Smooth muscle cell (in vitro differentiated cells): Measurements from ENCODE around the gene SFMBT1. TPM values are rescaled to one million over a fixed set of nuclear protein-coding genes. Genes with fewer than 3 reads are reported as not detected.

ENCODE experiments used
- DNase-seq: peaks from one replicate; lab custom pipeline; 2025; ENCODE audit not compliant: unreplicated experiment; lab: John Stamatoyannopoulos, UW
- H2AFZ ChIP-seq: fragments of 200-600 bp; sonication (generic); 2 replicates; pipeline ENCODE4 v1.6.0; 2016; ENCODE audit warnings: antibody characterized with exemption, low read depth, mild to moderate bottlenecking
- H3F3A ChIP-seq: fragments of 200-600 bp; sonication (generic); 2 replicates; pipeline ENCODE4 v1.6.0; 2017; ENCODE audit warnings: antibody characterized with exemption, low read depth
- H3K27ac ChIP-seq: fragments of 200-600 bp; sonication (generic); 2 replicates; pipeline ENCODE4 v1.5.1; 2016; ENCODE audit warnings: low read depth, mild to moderate bottlenecking
- H3K27me3 ChIP-seq: fragments of 200-600 bp; sonication (generic); 2 replicates; pipeline ENCODE4 v1.6.1; 2016; ENCODE audit warnings: low read depth, mild to moderate bottlenecking
- H3K36me3 ChIP-seq: fragments of 200-600 bp; sonication (generic); 2 replicates; pipeline ENCODE4 v1.5.1; 2016; ENCODE audit warnings: low read depth
- H3K4me1 ChIP-seq: fragments of 200-600 bp; sonication (generic); 2 replicates; pipeline ENCODE4 v1.5.1; 2016; ENCODE audit warnings: low read depth
- H3K4me2 ChIP-seq: fragments of 200-600 bp; sonication (generic); 2 replicates; pipeline ENCODE4 v1.6.0; 2016; ENCODE audit warnings: mild to moderate bottlenecking
- H3K4me3 ChIP-seq: fragments of 200-600 bp; sonication (generic); 2 replicates; pipeline ENCODE4 v1.5.1; 2016; ENCODE audit warnings: mild to moderate bottlenecking
- H3K79me2 ChIP-seq: fragments of 200-600 bp; sonication (generic); 2 replicates; pipeline ENCODE4 v1.6.0; 2016; ENCODE audit warnings: low read depth, mild to moderate bottlenecking
- H3K9ac ChIP-seq: fragments of 200-600 bp; sonication (generic); 2 replicates; pipeline ENCODE4 v1.6.0; 2016; ENCODE audit warnings: low read depth
- H3K9me3 ChIP-seq: fragments of 200-600 bp; sonication (generic); replicated peaks from 2 replicates; pipeline ENCODE4 v1.5.1; 2016; ENCODE audit warnings: low read depth
- H4K20me1 ChIP-seq: fragments of 200-600 bp; sonication (generic); 2 replicates; pipeline ENCODE4 v1.6.0; 2016; ENCODE audit warnings: low read depth
- CTCF ChIP-seq: fragments of 200-600 bp; sonication (generic); IDR thresholded peaks from 2 replicates; pipeline ENCODE4 v1.5.1; 2017; ENCODE audit warnings: borderline replicate concordance, mild to moderate bottlenecking, antibody characterized with exemption; ENCODE audit not compliant: insufficient read depth, poor library complexity, severe bottlenecking
- WGBS: methylation state at CpG from one replicate; pipeline ENCODE4 v1.1.7; 2016; ENCODE audit warnings: low lambda C conversion rate; 5-methylcytosine and 5-hydroxymethylcytosine counted together
- polyA plus RNA-seq: library from polyadenylated mRNA; unstranded; fragments of >200 nt; fragmentation: Nextera tagmentation; extraction: Ambion mirVana; gene quantifications from 2 replicates; pipeline ENCODE4 v1.2.1, GENCODE V29; 2016
- total RNA-seq: library from RNA; depleted of rRNA; stranded (reverse); fragments of >200 nt; gene quantifications from 2 replicates; pipeline ENCODE4 v1.2.3, GENCODE V29; 2014

Gene SFMBT1
- total and polyA plus RNA-seq, 2 experiments from 2014 or later, result 1.4 to 2.2 TPM

GRCh38 chr3:52879090-52879489, 166.8 kb downstream of the SFMBT1 start:
- Histone ChIP-seq H3K27me3 (no peaks in the 10 kb centered on the region), H3F3A (no peaks in the 10 kb centered on the region), H3K4me3 (no peak overlapping the region), H3K36me3 (no peaks in the 10 kb centered on the region), H4K20me1 (peaks cover 47% of the 10 kb centered on the region), H3K9me3 (no peaks in the 10 kb centered on the region), H3K4me2 (no peak overlapping the region), H3K79me2 (no peaks in the 10 kb centered on the region), H3K4me1 (no peaks in the 10 kb centered on the region), H3K27ac (no peak overlapping the region), H2AFZ (no peak overlapping the region), H3K9ac (no peak overlapping the region)
- DNase-seq, result no peak
- 95% methylated on average over 4 of the region's 4 CpGs for WGBS
- TF ChIP-seq CTCF, result no peak

- TF ChIP-seq CTCF, result no peak
Observed at GRCh38 chr3:52877085-52877484, 168.8 kb downstream of the SFMBT1 start.

GRCh38 chr3:52874864-52875587, 170.8 kb downstream of the SFMBT1 start:
- Histone ChIP-seq H3K4me2 (no peak overlapping the region), H3K27ac (no peak overlapping the region), H4K20me1 (peaks cover 52% of the 10 kb centered on the region), H3K27me3 (no peaks in the 10 kb centered on the region), H3K4me1 (no peaks in the 10 kb centered on the region), H3K9ac (no peak overlapping the region), H2AFZ (no peak overlapping the region), H3F3A (no peaks in the 10 kb centered on the region), H3K4me3 (no peak overlapping the region), H3K9me3 (no peaks in the 10 kb centered on the region), H3K79me2 (no peaks in the 10 kb centered on the region), H3K36me3 (no peaks in the 10 kb centered on the region)
- TF ChIP-seq CTCF, result no peak
- 70% methylated on average over 9 of the region's 9 CpGs for WGBS
- DNase-seq, result no peak

More at GRCh38 chr3:52877085-52877484, 168.8 kb downstream of the SFMBT1 start:
- Histone ChIP-seq H3K4me1 (no peaks in the 10 kb centered on the region), H4K20me1 (peaks cover 62% of the 10 kb centered on the region), H3K4me3 (no peak overlapping the region), H3K9me3 (no peaks in the 10 kb centered on the region), H2AFZ (no peak overlapping the region), H3K36me3 (no peaks in the 10 kb centered on the region), H3K27me3 (no peaks in the 10 kb centered on the region), H3K27ac (no peak overlapping the region), H3K79me2 (no peaks in the 10 kb centered on the region), H3F3A (no peaks in the 10 kb centered on the region), H3K4me2 (no peak overlapping the region), H3K9ac (no peak overlapping the region)
- DNase-seq, result no peak
- 96% methylated on average over 3 of the region's 3 CpGs for WGBS
